Activated naive CD8-positive, alpha-beta T cell treated with anti-CD3 and anti-CD28 coated beads, Interleukin-2, amount 10 ng/mL, durations not matched to agents 7 days and 5 days (primary cell): ENCODE measurements around the gene CCDC149. TPM values are rescaled to one million over a fixed set of nuclear protein-coding genes. Genes with fewer than 3 reads are reported as not detected.

Experiments
- ATAC-seq: fragments of 150-1000 bp; cut with Tn5 transposase; one replicate; pipeline ENCODE4 v1.10.0; 2021; ENCODE audit warnings: low read depth, moderate library complexity
- POLR2A ChIA-PET: fragments of 350-600 bp; sonication (Branson Sonifier 250); formaldehyde crosslinking; loops from one replicate; lab custom pipeline; 2021; ENCODE audit warnings: antibody characterized with exemption; lab: Charles Lee
- DNase-seq: peaks from one replicate; pipeline ENCODE4 v3.0.0; 2021
- H3K27ac Mint-ChIP-seq: one replicate; pipeline ENCODE4 v1.8.0; 2022; ENCODE audit warnings: mild to moderate bottlenecking, mixed read lengths
- H3K27me3 Mint-ChIP-seq: one replicate; pipeline ENCODE4 v1.8.0; 2022; ENCODE audit warnings: mild to moderate bottlenecking, moderate library complexity, mixed read lengths
- H3K36me3 Mint-ChIP-seq: one replicate; pipeline ENCODE4 v1.8.0; 2021; ENCODE audit warnings: mild to moderate bottlenecking, mixed read lengths
- H3K4me1 Mint-ChIP-seq: one replicate; pipeline ENCODE4 v1.8.0; 2021; ENCODE audit warnings: mixed read lengths
- H3K4me3 Mint-ChIP-seq: one replicate; pipeline ENCODE4 v1.8.0; 2022; ENCODE audit warnings: mild to moderate bottlenecking, moderate library complexity, mixed read lengths
- H3K9me3 Mint-ChIP-seq: one replicate; pipeline ENCODE4 v1.8.0; 2021; ENCODE audit warnings: mixed read lengths
- total RNA-seq, 2 experiments: library from RNA; stranded (reverse); gene quantifications; one replicate each; pipeline ENCODE4 v1.2.3, GENCODE V29; 2021

CCDC149 gene
- total RNA-seq, 2 experiments from 2014 or later: not detected

DNA sequence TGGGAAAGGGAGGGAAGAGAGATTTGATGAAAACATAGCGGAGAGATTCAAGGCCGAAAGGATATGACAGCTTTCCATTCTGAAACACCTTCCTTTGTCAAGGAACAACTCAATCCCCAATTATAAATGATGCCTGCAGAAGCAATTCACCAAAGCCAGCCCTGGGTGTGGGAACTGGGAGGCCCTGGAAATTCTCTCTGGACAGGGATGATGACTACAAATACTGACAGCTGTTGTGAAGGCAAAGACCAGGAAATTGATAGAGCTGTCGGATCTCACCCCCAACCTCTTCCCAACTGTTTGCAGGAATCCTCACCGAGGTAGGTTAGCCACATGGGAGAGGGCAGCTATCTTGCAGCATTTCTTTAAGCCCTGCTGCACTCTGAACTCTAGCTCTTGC, 54.3 kb downstream of the CCDC149 start:
- Mint-ChIP-seq H3K9me3 (peaks cover 10% of the 10 kb centered on the region), H3K27me3 (peaks cover 4% of the 10 kb centered on the region), H3K4me3 (no peak overlapping the region), H3K27ac (no peak overlapping the region), H3K4me1 (no peaks in the 10 kb centered on the region), H3K36me3 (no peaks in the 10 kb centered on the region)
- POLR2A ChIA-PET: no interaction called here
- no peak for DNase-seq
- no peak for ATAC-seq

GRCh38 chr4:24858026-24858425, 54.8 kb downstream of the CCDC149 start:
- ATAC-seq: no peak
- H3K27me3 Mint-ChIP-seq: peaks cover 4% of the 10 kb centered on the region
- H3K4me3 Mint-ChIP-seq: no peak overlapping the region
- H3K9me3 Mint-ChIP-seq: peaks cover 10% of the 10 kb centered on the region
- DNase-seq: no peak
- H3K36me3 Mint-ChIP-seq: no peaks in the 10 kb centered on the region
- no peaks in the 10 kb centered on the region for H3K4me1 Mint-ChIP-seq
- H3K27ac Mint-ChIP-seq: no peak overlapping the region
- POLR2A ChIA-PET: no interaction called here

GRCh38 chr4:24856586-24856985, 56.3 kb downstream of the CCDC149 start:
- Mint-ChIP-seq H3K27ac (no peak overlapping the region), H3K4me1 (no peaks in the 10 kb centered on the region), H3K9me3 (no peaks in the 10 kb centered on the region), H3K27me3 (peaks cover 4% of the 10 kb centered on the region), H3K4me3 (no peak overlapping the region), H3K36me3 (no peaks in the 10 kb centered on the region)
- DNase-seq (no peak), ATAC-seq (no peak)
- POLR2A ChIA-PET: no interaction called here

GRCh38 chr4:24855741-24856140, 57.1 kb downstream of the CCDC149 start:
- Mint-ChIP-seq H3K9me3 (no peaks in the 10 kb centered on the region), H3K36me3 (no peaks in the 10 kb centered on the region), H3K4me3 (no peak overlapping the region), H3K4me1 (no peaks in the 10 kb centered on the region), H3K27ac (no peak overlapping the region), H3K27me3 (peaks cover 4% of the 10 kb centered on the region)
- DNase-seq: no peak
- POLR2A ChIA-PET: no interaction called here
- no peak for ATAC-seq

- Mint-ChIP-seq H3K27ac (no peak overlapping the region), H3K9me3 (no peaks in the 10 kb centered on the region), H3K27me3 (peaks cover 4% of the 10 kb centered on the region), H3K36me3 (no peaks in the 10 kb centered on the region), H3K4me3 (no peak overlapping the region), H3K4me1 (no peaks in the 10 kb centered on the region)
- DNase-seq: no peak
- no peak for ATAC-seq
- POLR2A ChIA-PET: no interaction called here
These were observed 59.7 kb downstream of the CCDC149 start for GRCh38 chr4:24853142-24853541.

DNA sequence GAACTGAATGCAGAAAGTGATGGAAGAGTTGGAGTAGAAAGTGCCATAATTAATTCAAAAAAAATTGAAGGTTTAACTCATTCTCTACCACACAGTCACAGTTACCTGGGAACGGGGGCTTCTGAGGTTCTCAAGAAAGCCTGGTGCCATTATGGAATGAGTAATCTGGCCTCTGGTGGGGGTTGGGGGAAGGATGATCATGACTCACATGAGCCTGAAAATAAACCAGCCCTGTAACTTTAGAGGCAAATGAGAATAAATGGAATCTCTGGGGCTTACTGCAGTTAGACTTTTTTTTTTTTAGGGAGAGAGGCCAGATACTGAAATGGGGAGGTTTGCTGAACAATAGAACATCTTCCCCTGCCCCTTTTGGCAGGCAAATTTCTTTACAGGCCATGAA, 62.2 kb downstream of the CCDC149 start:
- Mint-ChIP-seq H3K4me1 (no peaks in the 10 kb centered on the region), H3K9me3 (no peaks in the 10 kb centered on the region), H3K4me3 (no peak overlapping the region), H3K27ac (no peak overlapping the region), H3K36me3 (no peaks in the 10 kb centered on the region), H3K27me3 (peaks cover 4% of the 10 kb centered on the region)
- DNase-seq (no peak), ATAC-seq (no peak)
- POLR2A ChIA-PET: no interaction called here

GRCh38 chr4:24849756-24850155, 63.1 kb downstream of the CCDC149 start:
- Mint-ChIP-seq H3K4me1 (no peaks in the 10 kb centered on the region), H3K27me3 (peaks cover 4% of the 10 kb centered on the region), H3K4me3 (no peak overlapping the region), H3K36me3 (no peaks in the 10 kb centered on the region), H3K27ac (no peak overlapping the region), H3K9me3 (no peaks in the 10 kb centered on the region)
- no peak for DNase-seq
- ATAC-seq: no peak
- POLR2A ChIA-PET: no interaction called here

DNA sequence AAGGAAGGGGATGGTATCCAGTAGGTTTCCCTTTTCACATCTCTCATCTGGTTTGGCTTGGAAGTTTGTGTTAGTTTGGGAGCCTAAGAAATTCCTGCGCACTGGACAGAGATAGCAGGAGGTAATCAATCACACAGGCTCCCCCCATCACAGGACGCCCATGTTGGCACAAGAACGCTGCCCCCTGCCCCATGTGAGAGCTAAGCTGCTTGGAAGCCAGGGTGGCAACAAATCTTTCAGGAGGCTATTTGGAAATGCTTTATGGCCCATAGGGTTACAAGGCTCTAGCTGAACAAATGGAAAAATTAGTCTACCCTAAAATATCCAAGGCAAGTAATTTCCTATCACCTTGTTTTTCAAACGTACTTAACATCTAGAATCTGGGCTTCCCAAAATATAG, 63.5 kb downstream of the CCDC149 start:
- ATAC-seq (no peak), DNase-seq (no peak)
- Mint-ChIP-seq H3K36me3 (no peaks in the 10 kb centered on the region), H3K27me3 (peaks cover 3% of the 10 kb centered on the region), H3K9me3 (no peaks in the 10 kb centered on the region), H3K4me3 (no peak overlapping the region), H3K4me1 (no peaks in the 10 kb centered on the region), H3K27ac (no peak overlapping the region)
- POLR2A ChIA-PET: no interaction called here

- Mint-ChIP-seq H3K4me1 (no peaks in the 10 kb centered on the region), H3K27me3 (no peaks in the 10 kb centered on the region), H3K27ac (no peak overlapping the region), H3K4me3 (no peak overlapping the region), H3K36me3 (no peaks in the 10 kb centered on the region), H3K9me3 (no peaks in the 10 kb centered on the region)
- POLR2A ChIA-PET: no interaction called here
- ATAC-seq: no peak
- no peak for DNase-seq
These were observed 66.1 kb downstream of the CCDC149 start for GRCh38 chr4:24846716-24847115.

- no peaks in the 10 kb centered on the region for H3K4me1 Mint-ChIP-seq
- DNase-seq (no peak), ATAC-seq (no peak)
- H3K36me3 Mint-ChIP-seq: no peaks in the 10 kb centered on the region
- no peaks in the 10 kb centered on the region for H3K27me3 Mint-ChIP-seq
- no peaks in the 10 kb centered on the region for H3K9me3 Mint-ChIP-seq
- H3K4me3 Mint-ChIP-seq: no peak overlapping the region
- POLR2A ChIA-PET: no interaction called here
- no peak overlapping the region for H3K27ac Mint-ChIP-seq
These were observed 66.9 kb downstream of the CCDC149 start for GRCh38 chr4:24845902-24846301.

DNA sequence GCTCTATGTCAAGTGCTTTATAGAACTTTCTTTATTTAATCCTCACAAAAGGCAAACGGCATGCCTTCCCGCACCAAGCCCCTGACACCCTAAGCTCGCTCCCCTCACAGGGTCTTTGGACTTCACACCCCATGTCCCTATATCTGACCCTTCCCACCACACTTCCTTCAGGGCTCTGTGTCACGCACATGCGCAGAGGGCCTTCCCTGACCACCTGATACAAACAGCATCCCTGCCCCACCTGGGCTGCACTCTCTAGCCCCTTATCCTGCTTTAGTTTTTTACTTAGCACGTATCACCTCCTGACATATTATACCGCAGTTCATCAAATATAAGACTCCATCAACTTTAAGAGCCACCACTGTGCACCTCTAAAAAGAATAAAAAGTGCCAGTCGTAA, 67.7 kb downstream of the CCDC149 start:
- no peaks in the 10 kb centered on the region for H3K4me1 Mint-ChIP-seq
- no peaks in the 10 kb centered on the region for H3K27me3 Mint-ChIP-seq
- no peaks in the 10 kb centered on the region for H3K36me3 Mint-ChIP-seq
- DNase-seq (no peak), ATAC-seq (no peak)
- no peak overlapping the region for H3K27ac Mint-ChIP-seq
- H3K4me3 Mint-ChIP-seq: no peak overlapping the region
- POLR2A ChIA-PET: no interaction called here
- no peaks in the 10 kb centered on the region for H3K9me3 Mint-ChIP-seq

DNA sequence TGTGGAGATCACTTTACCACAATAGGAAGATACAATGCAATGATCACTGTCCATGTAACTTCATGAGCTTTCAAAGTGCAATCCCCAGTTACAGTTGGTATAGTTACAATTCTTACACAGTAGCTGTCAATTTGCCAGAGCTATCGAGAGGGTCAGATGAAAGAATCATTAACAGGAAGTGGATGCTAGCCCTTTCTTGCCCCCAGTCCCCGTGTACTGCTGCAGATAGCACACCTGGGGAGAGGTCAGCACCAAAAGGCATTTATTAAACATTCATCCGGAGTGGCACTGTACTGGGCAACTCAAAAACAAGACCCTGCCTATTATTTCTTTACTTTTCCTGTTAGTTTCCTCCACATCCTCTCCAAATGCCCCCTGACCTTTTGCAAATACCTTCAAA, 69.7 kb downstream of the CCDC149 start:
- ATAC-seq: no peak
- Mint-ChIP-seq H3K4me1 (no peaks in the 10 kb centered on the region), H3K4me3 (no peak overlapping the region), H3K36me3 (no peaks in the 10 kb centered on the region), H3K27me3 (no peaks in the 10 kb centered on the region), H3K27ac (no peak overlapping the region), H3K9me3 (no peaks in the 10 kb centered on the region)
- POLR2A ChIA-PET: no interaction called here
- no peak for DNase-seq

- no peak overlapping the region for H3K27ac Mint-ChIP-seq
- ATAC-seq: no peak
These were observed 70.5 kb downstream of the CCDC149 start for GRCh38 chr4:24842356-24842755.

DNA sequence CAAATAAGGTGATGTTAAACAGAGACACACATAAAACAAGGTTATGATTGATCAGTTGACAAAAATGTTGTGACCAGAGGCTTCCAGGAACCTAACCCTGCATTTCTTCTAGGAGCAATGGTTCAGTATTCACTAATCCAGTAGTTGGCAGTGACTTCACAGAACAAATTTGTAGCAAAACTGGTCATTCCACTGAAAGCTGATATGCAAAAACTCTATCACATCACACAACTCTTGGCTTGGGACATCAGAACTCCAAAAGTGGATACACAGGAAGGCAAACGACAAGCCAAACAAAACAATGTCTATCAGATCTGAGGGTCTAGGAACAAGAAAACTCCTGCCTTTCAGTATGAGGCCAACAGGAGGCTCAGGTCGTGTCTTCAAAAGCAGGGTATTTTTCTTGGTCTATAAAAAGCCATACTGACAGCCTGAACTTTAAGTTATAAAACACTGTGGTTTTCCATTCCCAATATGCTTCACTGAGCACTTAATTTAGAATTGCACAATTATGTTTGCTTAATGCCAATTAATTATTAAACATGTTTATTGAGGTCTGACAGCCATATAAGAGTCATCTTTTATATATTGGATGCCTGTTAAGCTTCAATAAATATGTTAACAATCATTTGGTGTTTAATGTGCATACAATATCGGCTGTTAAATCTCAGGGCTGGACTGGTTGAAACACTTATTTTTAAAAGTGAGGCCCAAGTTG, 71.9 kb downstream of the CCDC149 start:
- Mint-ChIP-seq H3K27ac (no peak overlapping the region), H3K9me3 (no peaks in the 10 kb centered on the region), H3K4me1 (no peaks in the 10 kb centered on the region), H3K4me3 (no peak overlapping the region), H3K27me3 (no peaks in the 10 kb centered on the region), H3K36me3 (no peaks in the 10 kb centered on the region)
- no peak for DNase-seq
- no peak for ATAC-seq
- POLR2A ChIA-PET: no interaction called here

More at GRCh38 chr4:24842356-24842755, 70.5 kb downstream of the CCDC149 start:
- H3K4me1 Mint-ChIP-seq: no peaks in the 10 kb centered on the region
- no peaks in the 10 kb centered on the region for H3K9me3 Mint-ChIP-seq
- no peak for DNase-seq
- POLR2A ChIA-PET: no interaction called here
- H3K36me3 Mint-ChIP-seq: no peaks in the 10 kb centered on the region
- H3K4me3 Mint-ChIP-seq: no peak overlapping the region
- H3K27me3 Mint-ChIP-seq: no peaks in the 10 kb centered on the region
